ENCODE measurements around the gene ATP7B.
A peak's percentile ranks its signal among the peaks of the same experiment; 100 is the strongest.

Gene ATP7B

GRCh38 chr13:52010890-52011631 is at the start of gene ATP7B:
ATP7B (minus strand) TSS chr13:52011450; CDS start chr13:52011337, 113 bp downstream.
- Histone ChIP-seq H3K4me3 (ENCODE audit: low read depth in 1 of 2, low read length in 2 of 2) (peak within 1 kb of the TSS; percentile 95), H3K79me2 (ENCODE audit: insufficient read depth, low read length) (peaks cover 34% of the 10 kb centered on the region), H3K4me1 (ENCODE audit: insufficient read depth, low read length) (peaks cover 26% of the 10 kb centered on the region), H3K9ac (ENCODE audit: low read depth, low read length) (peak within 1 kb of the TSS; percentile 70), H3K27ac (ENCODE audit: low read length) (peak within 1 kb of the TSS; percentile 77), H3K4me2 (ENCODE audit: insufficient read depth, low read length) (peak within 1 kb of the TSS; percentile 81), H4K20me1 (ENCODE audit: insufficient read depth, low read length) (no peaks in the 10 kb centered on the region; the same call in 1 of the 2 replicates), H3K27me3 (ENCODE audit: insufficient read depth, low read length, poor library complexity) (peaks cover 40% of the 10 kb centered on the region), H3K9me3 (ENCODE audit: insufficient read depth, low read length, severe bottlenecking) (no peaks in the 10 kb centered on the region), H2AFZ (ENCODE audit: low read depth, low read length) (peak within 1 kb of the TSS; percentile 98), H3K36me3 (ENCODE audit: insufficient read depth, low read length) (no peaks in the 10 kb centered on the region)
- peak; percentile 25 for DNase-seq
- TF ChIP-seq CTCF (IDR thresholded peaks at IDR 0.05; ENCODE audit: borderline replicate concordance, extremely low read depth, low read length, poor library complexity, severe bottlenecking) (no peak), EZH2 (IDR thresholded peaks at IDR 0.05; ENCODE audit: borderline replicate concordance, low read depth, low read length, severe bottlenecking) (peak; percentile 100)
- peak; percentile 18 for ATAC-seq (ENCODE audit: insufficient read depth, low read depth)

GRCh38 chr13:52053460-52053859 is 42.2 kb upstream of the ATP7B start:
- no peaks in the 10 kb centered on the region for H3K4me1 ChIP-seq (ENCODE audit: insufficient read depth, low read length)
- TF ChIP-seq EZH2 (IDR thresholded peaks at IDR 0.05; ENCODE audit: borderline replicate concordance, low read depth, low read length, severe bottlenecking) (no peak), CTCF (IDR thresholded peaks at IDR 0.05; ENCODE audit: borderline replicate concordance, extremely low read depth, low read length, poor library complexity, severe bottlenecking) (no peak)
- no peaks in the 10 kb centered on the region for H3K9me3 ChIP-seq (ENCODE audit: insufficient read depth, low read length, severe bottlenecking)
- no peak overlapping the region for H3K4me3 ChIP-seq (ENCODE audit: low read depth in 1 of 2, low read length in 2 of 2)
- no peaks in the 10 kb centered on the region for H4K20me1 ChIP-seq (ENCODE audit: insufficient read depth, low read length)
- no peaks in the 10 kb centered on the region for H3K27me3 ChIP-seq (ENCODE audit: insufficient read depth, low read length, poor library complexity)
- H2AFZ ChIP-seq (ENCODE audit: low read depth, low read length) = no peak overlapping the region
- no peak overlapping the region for H3K9ac ChIP-seq (ENCODE audit: low read depth, low read length)
- no peaks in the 10 kb centered on the region for H3K79me2 ChIP-seq (ENCODE audit: insufficient read depth, low read length)
- no peak overlapping the region for H3K27ac ChIP-seq (ENCODE audit: low read length)
- H3K4me2 ChIP-seq (ENCODE audit: insufficient read depth, low read length) = no peak overlapping the region
- ATAC-seq (ENCODE audit: insufficient read depth, low read depth) (no peak), DNase-seq (no peak)
- H3K36me3 ChIP-seq (ENCODE audit: insufficient read depth, low read length) = no peaks in the 10 kb centered on the region

- Histone ChIP-seq H3K4me3 (ENCODE audit: low read depth in 1 of 2, low read length in 2 of 2) (no peak overlapping the region), H3K79me2 (ENCODE audit: insufficient read depth, low read length) (no peaks in the 10 kb centered on the region), H3K27ac (ENCODE audit: low read length) (no peak overlapping the region), H2AFZ (ENCODE audit: low read depth, low read length) (no peak overlapping the region), H3K9me3 (ENCODE audit: insufficient read depth, low read length, severe bottlenecking) (no peaks in the 10 kb centered on the region), H3K9ac (ENCODE audit: low read depth, low read length) (no peak overlapping the region), H3K36me3 (ENCODE audit: insufficient read depth, low read length) (no peaks in the 10 kb centered on the region), H4K20me1 (ENCODE audit: insufficient read depth, low read length) (no peaks in the 10 kb centered on the region), H3K27me3 (ENCODE audit: insufficient read depth, low read length, poor library complexity) (no peaks in the 10 kb centered on the region), H3K4me1 (ENCODE audit: insufficient read depth, low read length) (no peaks in the 10 kb centered on the region), H3K4me2 (ENCODE audit: insufficient read depth, low read length) (no peak overlapping the region)
- DNase-seq (no peak), ATAC-seq (ENCODE audit: insufficient read depth, low read depth) (no peak)
- no peak for TF ChIP-seq CTCF (IDR thresholded peaks at IDR 0.05; ENCODE audit: borderline replicate concordance, extremely low read depth, low read length, poor library complexity, severe bottlenecking)
- TF ChIP-seq EZH2 (IDR thresholded peaks at IDR 0.05; ENCODE audit: borderline replicate concordance, low read depth, low read length, severe bottlenecking) = no peak
Observed at GRCh38 chr13:52051400-52051799, 40.1 kb upstream of the ATP7B start.

All from DND-41 (cell line).